K562 (cell line): ENCODE data around the gene PRDX6. TPM values are rescaled to one million over a fixed set of nuclear protein-coding genes. Genes with fewer than 3 reads are reported as not detected.

Experiments used
- ATAC-seq: fragments of 200-7000 bp; cut with Tn5 transposase; 3 replicates; pipeline ENCODE4 v1.9.1; 2020; ENCODE audit warnings: moderate library complexity
- BruUV-seq: library from RNA; stranded (reverse); fragments of 400-500 nt; replicated peaks from 2 replicates; lab custom pipeline; 2021; lab: Mats Ljungman, UMichigan
- CTCF ChIA-PET: fragments of 300-600 bp; formaldehyde crosslinking; extraction: SDS; loops from one replicate; lab custom pipeline; 2021; ENCODE audit warnings: low intra/inter-chr PET ratio; lab: Yijun Ruan, JAX
- POLR2A ChIA-PET: fragments of 300-600, 350-650 bp; sonication (Branson Sonifier 250); formaldehyde crosslinking; extraction: SDS; loops from one replicate; lab custom pipeline; 2021; ENCODE audit warnings: antibody characterized with exemption, inconsistent platforms; lab: Yijun Ruan, JAX
- DNase-seq, 4 experiments: peaks; one replicate each; pipeline versions ENCODE4 v3.0.0 to v3.0.0-alpha.2; 2011 to 2018; ENCODE audit warnings: low spot score in 3 of 4, mixed read lengths in 3 of 4; ENCODE audit errors: extremely low read depth in 1 of 4
- FAIRE-seq: peaks from 2 replicates; lab custom pipeline; 2011; peaks lifted over from hg19 to GRCh38; lab: Jason Lieb, UNC
- H2AFZ ChIP-seq: 2 replicates; pipeline ENCODE4 v1.6.0; 2011; ENCODE audit warnings: low read depth, low read length, control low read depth, inconsistent platforms
- H3K27ac ChIP-seq: fragments of 200-600 bp; 3 replicates; pipeline ENCODE4 v1.8.0; 2011; ENCODE audit warnings: low read depth, mild to moderate bottlenecking, control low read depth, inconsistent platforms, low read length, moderate library complexity, mixed read lengths; ENCODE audit errors: extremely low read depth
- H3K27me3 ChIP-seq, 2 experiments: fragments of 300-600 bp in 1 of 2; 2 replicates in 1 of 2; 3 replicates in 1 of 2; pipeline versions ENCODE4 v1.6.0 to v1.8.0; 2011; ENCODE audit warnings: inconsistent platforms in 2 of 2, low read length in 2 of 2, mild to moderate bottlenecking in 1 of 2, mixed read lengths in 1 of 2, moderate library complexity in 1 of 2; ENCODE audit not compliant: control insufficient read depth in 2 of 2, insufficient read depth in 2 of 2
- H3K36me3 ChIP-seq: fragments of 300-600 bp; 3 replicates; pipeline ENCODE4 v1.8.0; 2011; ENCODE audit warnings: mild to moderate bottlenecking, low read length, inconsistent platforms; ENCODE audit not compliant: control insufficient read depth, insufficient read depth
- H3K4me1 ChIP-seq, 2 experiments: fragments of 200-600 bp in 1 of 2; replicated peaks in 1 of 2; 2 replicates in 1 of 2; 3 replicates in 1 of 2; pipeline versions ENCODE4 v1.5.1 to v1.8.0; 2011; ENCODE audit warnings: inconsistent platforms in 2 of 2, low read length in 2 of 2, mild to moderate bottlenecking in 1 of 2, mixed read lengths in 1 of 2, moderate library complexity in 1 of 2; ENCODE audit not compliant: control insufficient read depth in 2 of 2, insufficient read depth in 2 of 2
- H3K4me2 ChIP-seq: 2 replicates; pipeline ENCODE4 v1.6.1; 2011; ENCODE audit warnings: low read length, control low read depth, inconsistent platforms, mixed read lengths; ENCODE audit not compliant: insufficient read depth
- H3K4me3 ChIP-seq: fragments of 200-600 bp; sonication (generic), shearing (Covaris generic); 2 replicates; pipeline ENCODE4 v1.5.1; 2016; ENCODE audit warnings: control low read depth, inconsistent platforms
- H3K79me2 ChIP-seq: fragments of 200-600 bp; 3 replicates; pipeline ENCODE4 v1.8.0; 2011; ENCODE audit warnings: low read length, inconsistent platforms; ENCODE audit not compliant: control insufficient read depth, insufficient read depth
- H3K9ac ChIP-seq, 2 experiments: 2 replicates each; pipeline versions ENCODE4 v1.6.0 to v1.6.1; 2011; ENCODE audit warnings: low read depth in 2 of 2, low read length in 2 of 2, control low read depth in 1 of 2, inconsistent platforms in 1 of 2, mild to moderate bottlenecking in 1 of 2, mixed read lengths in 1 of 2; ENCODE audit not compliant: insufficient read depth in 1 of 2
- H3K9me1 ChIP-seq: one replicate; pipeline ENCODE4 v1.6.0; 2011; ENCODE audit warnings: inconsistent platforms, mild to moderate bottlenecking, low read length, moderate library complexity; ENCODE audit not compliant: control insufficient read depth, insufficient read depth
- H3K9me3 ChIP-seq: replicated peaks from 2 replicates; pipeline ENCODE4 v1.5.1; 2011; ENCODE audit warnings: low read depth, low read length, inconsistent platforms; ENCODE audit not compliant: control insufficient read depth, insufficient read depth
- H4K20me1 ChIP-seq: replicated peaks from 2 replicates; pipeline ENCODE4 v1.6.1; 2011; ENCODE audit warnings: low read length, inconsistent platforms, mixed read lengths; ENCODE audit not compliant: control insufficient read depth, insufficient read depth
- CBFA2T2 ChIP-seq: fragments of 450-650 bp; conservative IDR thresholded peaks from 2 replicates; pipeline ENCODE4 v1.6.1; 2017; ENCODE audit warnings: mild to moderate bottlenecking
- GTF2E2 ChIP-seq: fragments of 200-800 bp; sonication (Bioruptor generic); IDR thresholded peaks from 2 replicates; pipeline ENCODE4 v1.6.1; 2016; ENCODE audit warnings: missing genetic modification characterization, missing compliant biosample characterization
- HMGN3 ChIP-seq: IDR thresholded peaks from 2 replicates; pipeline ENCODE4 v1.6.1; 2011; ENCODE audit warnings: borderline replicate concordance, low read depth, mild to moderate bottlenecking, mixed read lengths, low read length; ENCODE audit not compliant: insufficient read length; ENCODE audit errors: extremely low read depth
- MAZ ChIP-seq, 2 experiments: fragments of 450-650 bp in 1 of 2; sonication (generic) in 1 of 2; formaldehyde crosslinking; IDR thresholded peaks in 1 of 2; conservative IDR thresholded peaks in 1 of 2; 2 replicates each; pipeline versions ENCODE4 v1.4.0 to v1.5.0; 2020; ENCODE audit warnings: mild to moderate bottlenecking in 1 of 2, missing genetic modification reagents in 1 of 2
- MIER1 ChIP-seq: fragments of 450-650 bp; IDR thresholded peaks from 2 replicates; pipeline ENCODE4 v1.6.1; 2016; ENCODE audit warnings: antibody characterized with exemption, mild to moderate bottlenecking, low read depth
- PCBP1 ChIP-seq: fragments of 200-400 bp; formaldehyde crosslinking; IDR thresholded peaks from 2 replicates; pipeline ENCODE4 v1.6.1; 2018; ENCODE audit warnings: mild to moderate bottlenecking, low read depth, low read length; ENCODE audit not compliant: poor library complexity, severe bottlenecking
- RBM22 ChIP-seq: fragments of 200-400 bp; formaldehyde crosslinking; IDR thresholded peaks from 2 replicates; pipeline ENCODE4 v1.6.1; 2018; ENCODE audit warnings: low read length, low read depth; ENCODE audit not compliant: poor library complexity, severe bottlenecking
- RFX1 ChIP-seq: fragments of 450-650 bp; IDR thresholded peaks from 2 replicates; pipeline ENCODE4 v1.6.1; 2016; ENCODE audit warnings: mild to moderate bottlenecking, moderate library complexity
- STAT5B ChIP-seq: fragments of 250-450 bp; sonication (Bioruptor Pico); IDR thresholded peaks from 2 replicates; pipeline ENCODE4 v1.8.0; 2021; ENCODE audit warnings: mild to moderate bottlenecking, inconsistent platforms
- WGBS: fragments of 100-300 bp; shearing (Covaris generic); methylation state at CpG from one replicate; pipeline ENCODE4 v1.1.6; 2016; ENCODE audit warnings: low coverage, mixed read lengths; ENCODE audit not compliant: insufficient coverage; ENCODE audit errors: missing lambda C conversion rate; 5-methylcytosine and 5-hydroxymethylcytosine counted together
- in situ Hi-C: fragments of 300-500 bp; cut with MboI; formaldehyde crosslinking; loops from 4 replicates; pipeline ENCODE4 v1.15.0; 2018; ENCODE audit warnings: inconsistent platforms, mixed read lengths
- intact Hi-C: fragments of 100-400 bp; cut with micrococcal nuclease; formaldehyde crosslinking; loops from 2 replicates; pipeline ENCODE4 v1.14.2; 2022
- polyA plus RNA-seq, 8 experiments: library from polyadenylated mRNA; depleted of rRNA in 4 of 8; stranded (reverse) in 5 of 8; unstranded in 3 of 8; fragments of >200 nt; fragmentation: Nextera tagmentation in 2 of 8; fragmentation: Illumina TruSeq in 1 of 8; extraction: Ambion mirVana in 2 of 8; extraction: Trizol in 1 of 8; gene quantifications; 2 replicates each; pipeline versions ENCODE4 v1.2.1 to v1.2.3, GENCODE V29; 2011 to 2014; ENCODE audit warnings: inconsistent platforms in 1 of 8, missing spikeins in 1 of 8
- total RNA-seq, 7 experiments: library from RNA; depleted of rRNA in 6 of 7; stranded (reverse); fragments of >200 nt in 6 of 7; fragmentation: Illumina TruSeq in 2 of 7; extraction: Trizol in 2 of 7; gene quantifications; 2 replicates each; pipeline versions ENCODE4 v1.2.1 to v1.2.3, GENCODE V29; 2011 to 2021; ENCODE audit warnings: low replicate concordance in 1 of 7
- TF ChIP-seq, protein P1 (sequence below), 2 experiments: fragments of 450-650 bp; IDR thresholded peaks; 2 replicates each; pipeline ENCODE4 v1.6.1; 2016
- TF ChIP-seq, protein P2 (sequence below), 2 experiments: fragments of 150-350 bp in 1 of 2; IDR thresholded peaks; 2 replicates each; pipeline ENCODE4 v1.6.1; 2012 to 2016; ENCODE audit warnings: low read depth in 2 of 2, low read length in 2 of 2, mild to moderate bottlenecking in 1 of 2, moderate library complexity in 1 of 2

Gene PRDX6
- total and polyA plus RNA-seq, 9 of the 15 experiments (the other 6 are each of a cell fraction or from before 2014, with no cell fraction given), result 277 to 1,082 (median 610) TPM

DNA sequence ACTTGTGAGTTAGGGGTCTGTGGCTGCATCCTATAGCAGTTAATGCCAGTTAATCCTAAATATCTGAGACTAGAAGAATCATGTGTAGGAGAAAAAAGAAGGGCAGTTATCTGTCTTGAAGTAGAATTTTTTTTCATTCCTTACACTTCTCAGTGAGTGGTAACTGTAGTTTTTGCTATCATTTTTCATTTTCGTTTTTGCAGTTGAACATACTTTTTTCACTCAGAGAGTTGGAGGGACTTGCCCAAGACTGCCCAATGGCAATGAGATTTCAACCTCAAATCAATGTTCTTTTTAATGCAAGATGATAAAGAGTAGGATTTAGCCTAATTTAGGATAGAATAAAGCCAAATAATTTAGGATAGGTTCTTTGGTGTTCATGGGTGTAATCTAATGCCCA is 5.5 kb downstream of the PRDX6 start:
- peaks cover 5% of the 10 kb centered on the region; the same call in 1 of the 2 replicates for H4K20me1 ChIP-seq
- H3K36me3 ChIP-seq, result peaks cover 94% of the 10 kb centered on the region
- H3K4me3 ChIP-seq, result no peak overlapping the region
- H3K27ac ChIP-seq, result no peak overlapping the region
- H3K9ac ChIP-seq, result no peak overlapping the region
- peaks cover under 1 to 11% of the 10 kb centered on the region in 2 experiments; a peak in 3 of 5 replicates for H3K4me1 ChIP-seq
- no peak overlapping the region for H3K4me2 ChIP-seq
- no peak for TF ChIP-seq RBM22
- TF ChIP-seq CBFA2T2, result no peak
- TF ChIP-seq, protein P1, sequence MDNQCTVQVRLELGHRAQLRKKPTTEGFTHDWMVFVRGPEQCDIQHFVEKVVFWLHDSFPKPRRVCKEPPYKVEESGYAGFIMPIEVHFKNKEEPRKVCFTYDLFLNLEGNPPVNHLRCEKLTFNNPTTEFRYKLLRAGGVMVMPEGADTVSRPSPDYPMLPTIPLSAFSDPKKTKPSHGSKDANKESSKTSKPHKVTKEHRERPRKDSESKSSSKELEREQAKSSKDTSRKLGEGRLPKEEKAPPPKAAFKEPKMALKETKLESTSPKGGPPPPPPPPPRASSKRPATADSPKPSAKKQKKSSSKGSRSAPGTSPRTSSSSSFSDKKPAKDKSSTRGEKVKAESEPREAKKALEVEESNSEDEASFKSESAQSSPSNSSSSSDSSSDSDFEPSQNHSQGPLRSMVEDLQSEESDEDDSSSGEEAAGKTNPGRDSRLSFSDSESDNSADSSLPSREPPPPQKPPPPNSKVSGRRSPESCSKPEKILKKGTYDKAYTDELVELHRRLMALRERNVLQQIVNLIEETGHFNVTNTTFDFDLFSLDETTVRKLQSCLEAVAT (IDR thresholded peaks at IDR 0.05), result no peak
- no peak for TF ChIP-seq HMGN3
- no peak for TF ChIP-seq RFX1
- TF ChIP-seq PCBP1, result no peak
- no peak for TF ChIP-seq MIER1
- TF ChIP-seq GTF2E2 (tag), result no peak
- TF ChIP-seq, protein P2, sequence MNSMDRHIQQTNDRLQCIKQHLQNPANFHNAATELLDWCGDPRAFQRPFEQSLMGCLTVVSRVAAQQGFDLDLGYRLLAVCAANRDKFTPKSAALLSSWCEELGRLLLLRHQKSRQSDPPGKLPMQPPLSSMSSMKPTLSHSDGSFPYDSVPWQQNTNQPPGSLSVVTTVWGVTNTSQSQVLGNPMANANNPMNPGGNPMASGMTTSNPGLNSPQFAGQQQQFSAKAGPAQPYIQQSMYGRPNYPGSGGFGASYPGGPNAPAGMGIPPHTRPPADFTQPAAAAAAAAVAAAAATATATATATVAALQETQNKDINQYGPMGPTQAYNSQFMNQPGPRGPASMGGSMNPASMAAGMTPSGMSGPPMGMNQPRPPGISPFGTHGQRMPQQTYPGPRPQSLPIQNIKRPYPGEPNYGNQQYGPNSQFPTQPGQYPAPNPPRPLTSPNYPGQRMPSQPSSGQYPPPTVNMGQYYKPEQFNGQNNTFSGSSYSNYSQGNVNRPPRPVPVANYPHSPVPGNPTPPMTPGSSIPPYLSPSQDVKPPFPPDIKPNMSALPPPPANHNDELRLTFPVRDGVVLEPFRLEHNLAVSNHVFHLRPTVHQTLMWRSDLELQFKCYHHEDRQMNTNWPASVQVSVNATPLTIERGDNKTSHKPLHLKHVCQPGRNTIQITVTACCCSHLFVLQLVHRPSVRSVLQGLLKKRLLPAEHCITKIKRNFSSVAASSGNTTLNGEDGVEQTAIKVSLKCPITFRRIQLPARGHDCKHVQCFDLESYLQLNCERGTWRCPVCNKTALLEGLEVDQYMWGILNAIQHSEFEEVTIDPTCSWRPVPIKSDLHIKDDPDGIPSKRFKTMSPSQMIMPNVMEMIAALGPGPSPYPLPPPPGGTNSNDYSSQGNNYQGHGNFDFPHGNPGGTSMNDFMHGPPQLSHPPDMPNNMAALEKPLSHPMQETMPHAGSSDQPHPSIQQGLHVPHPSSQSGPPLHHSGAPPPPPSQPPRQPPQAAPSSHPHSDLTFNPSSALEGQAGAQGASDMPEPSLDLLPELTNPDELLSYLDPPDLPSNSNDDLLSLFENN (IDR thresholded peaks at IDR 0.05; ENCODE audit: low read depth in 2 of 2, low read length in 2 of 2), result no peak
- TF ChIP-seq STAT5B, result no peak
- TF ChIP-seq MAZ (CRISPR knock-in tag; conservative IDR thresholded peaks at IDR 0.05 in 1 of 2, IDR thresholded peaks at IDR 0.05 in 1 of 2), result no peak
- no peak overlapping the region for H2AFZ ChIP-seq
- BruUV-seq, result no TSS peak
- no peaks in the 10 kb centered on the region for H3K9me3 ChIP-seq
- H3K27me3 ChIP-seq, result no peaks in the 10 kb centered on the region
- ATAC-seq (no peak), DNase-seq (no peak), FAIRE-seq (no peak)
- H3K9me1 ChIP-seq, result no peaks in the 10 kb centered on the region
- ChIA-PET CTCF (no interaction called here), POLR2A (no interaction called here)
- 95% methylated on average over 1 of the region's 1 CpG for WGBS
- intact Hi-C loops (no loop called here), in situ Hi-C loops (no loop called here)
- H3K79me2 ChIP-seq, result peaks cover 58% of the 10 kb centered on the region
